NB4 (cell line): Measurements from ENCODE around the gene RRAD.

Experiments
- POLR2A ChIP-seq: IDR thresholded peaks from 2 replicates; pipeline ENCODE4 v1.6.1; 2011; ENCODE audit warnings: mild to moderate bottlenecking; ENCODE audit not compliant: insufficient read length; ENCODE audit errors: extremely low read depth
- TF ChIP-seq, protein P1 (sequence below): IDR thresholded peaks from one replicate; pipeline ENCODE4 v1.5.1; 2012; ENCODE audit warnings: low read depth, low read length
- TF ChIP-seq, protein P2 (sequence below): IDR thresholded peaks from 2 replicates; pipeline ENCODE4 v1.6.1; 2011; ENCODE audit warnings: low read depth, low read length

DNA sequence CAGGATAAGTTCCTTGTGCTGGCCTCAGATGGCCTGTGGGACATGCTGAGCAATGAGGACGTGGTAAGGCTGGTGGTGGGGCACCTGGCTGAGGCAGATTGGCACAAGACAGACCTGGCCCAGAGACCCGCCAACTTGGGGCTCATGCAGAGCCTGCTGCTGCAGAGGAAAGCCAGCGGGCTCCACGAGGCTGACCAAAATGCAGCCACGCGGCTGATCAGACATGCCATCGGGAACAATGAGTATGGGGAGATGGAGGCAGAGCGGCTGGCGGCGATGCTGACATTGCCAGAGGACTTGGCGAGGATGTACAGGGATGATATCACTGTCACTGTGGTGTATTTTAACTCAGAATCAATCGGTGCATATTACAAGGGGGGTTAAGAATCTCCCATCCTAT is 39.8 kb downstream of the RRAD start:
- TF ChIP-seq, protein P1, sequence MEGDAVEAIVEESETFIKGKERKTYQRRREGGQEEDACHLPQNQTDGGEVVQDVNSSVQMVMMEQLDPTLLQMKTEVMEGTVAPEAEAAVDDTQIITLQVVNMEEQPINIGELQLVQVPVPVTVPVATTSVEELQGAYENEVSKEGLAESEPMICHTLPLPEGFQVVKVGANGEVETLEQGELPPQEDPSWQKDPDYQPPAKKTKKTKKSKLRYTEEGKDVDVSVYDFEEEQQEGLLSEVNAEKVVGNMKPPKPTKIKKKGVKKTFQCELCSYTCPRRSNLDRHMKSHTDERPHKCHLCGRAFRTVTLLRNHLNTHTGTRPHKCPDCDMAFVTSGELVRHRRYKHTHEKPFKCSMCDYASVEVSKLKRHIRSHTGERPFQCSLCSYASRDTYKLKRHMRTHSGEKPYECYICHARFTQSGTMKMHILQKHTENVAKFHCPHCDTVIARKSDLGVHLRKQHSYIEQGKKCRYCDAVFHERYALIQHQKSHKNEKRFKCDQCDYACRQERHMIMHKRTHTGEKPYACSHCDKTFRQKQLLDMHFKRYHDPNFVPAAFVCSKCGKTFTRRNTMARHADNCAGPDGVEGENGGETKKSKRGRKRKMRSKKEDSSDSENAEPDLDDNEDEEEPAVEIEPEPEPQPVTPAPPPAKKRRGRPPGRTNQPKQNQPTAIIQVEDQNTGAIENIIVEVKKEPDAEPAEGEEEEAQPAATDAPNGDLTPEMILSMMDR, result no peak
- TF ChIP-seq POLR2A, result no peak
- TF ChIP-seq, protein P2, sequence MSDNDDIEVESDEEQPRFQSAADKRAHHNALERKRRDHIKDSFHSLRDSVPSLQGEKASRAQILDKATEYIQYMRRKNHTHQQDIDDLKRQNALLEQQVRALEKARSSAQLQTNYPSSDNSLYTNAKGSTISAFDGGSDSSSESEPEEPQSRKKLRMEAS, result no peak
